HL-60 (cell line): ENCODE data around the gene PSMD5.

Experiments
- DNase-seq, 2 experiments: peaks; one replicate each; pipeline ENCODE4 v3.0.0-alpha.2; 2010 to 2020; ENCODE audit warnings: low read depth in 1 of 2, low spot score in 1 of 2
- H3K27ac ChIP-seq: fragments of 250-450 bp; sonication (Bioruptor Pico); replicated peaks from 2 replicates; pipeline ENCODE4 v1.5.1; 2020; ENCODE audit warnings: mild to moderate bottlenecking, moderate library complexity
- H3K27me3 ChIP-seq: fragments of 250-450 bp; sonication (Bioruptor Pico); 2 replicates; pipeline ENCODE4 v1.5.1; 2021; ENCODE audit warnings: mild to moderate bottlenecking, moderate library complexity; ENCODE audit not compliant: insufficient read depth, poor library complexity, severe bottlenecking
- H3K4me3 ChIP-seq: replicated peaks from 2 replicates; pipeline ENCODE4 v1.5.1; 2011; ENCODE audit warnings: mild to moderate bottlenecking, control low read depth, low read length; ENCODE audit not compliant: insufficient read depth
- GABPA ChIP-seq: IDR thresholded peaks from 2 replicates; pipeline ENCODE4 v1.6.1; 2012; ENCODE audit warnings: low read depth
- POLR2AphosphoS5 ChIP-seq: IDR thresholded peaks from 2 replicates; pipeline ENCODE4 v1.6.1; 2012; ENCODE audit warnings: low read depth
- SPI1 ChIP-seq: IDR thresholded peaks from 2 replicates; pipeline ENCODE4 v1.6.1; 2012; ENCODE audit warnings: low read depth, mild to moderate bottlenecking, borderline replicate concordance
- TF ChIP-seq, protein P1 (sequence below): IDR thresholded peaks from one replicate; pipeline ENCODE4 v1.5.1; 2011; ENCODE audit warnings: low read length, control low read depth, inconsistent platforms; ENCODE audit not compliant: insufficient read depth
- TF ChIP-seq, protein P2 (sequence below): IDR thresholded peaks from 2 replicates; pipeline ENCODE4 v1.6.1; 2012; ENCODE audit warnings: low read depth; ENCODE audit not compliant: insufficient replicate concordance

The PSMD5 gene

DNA sequence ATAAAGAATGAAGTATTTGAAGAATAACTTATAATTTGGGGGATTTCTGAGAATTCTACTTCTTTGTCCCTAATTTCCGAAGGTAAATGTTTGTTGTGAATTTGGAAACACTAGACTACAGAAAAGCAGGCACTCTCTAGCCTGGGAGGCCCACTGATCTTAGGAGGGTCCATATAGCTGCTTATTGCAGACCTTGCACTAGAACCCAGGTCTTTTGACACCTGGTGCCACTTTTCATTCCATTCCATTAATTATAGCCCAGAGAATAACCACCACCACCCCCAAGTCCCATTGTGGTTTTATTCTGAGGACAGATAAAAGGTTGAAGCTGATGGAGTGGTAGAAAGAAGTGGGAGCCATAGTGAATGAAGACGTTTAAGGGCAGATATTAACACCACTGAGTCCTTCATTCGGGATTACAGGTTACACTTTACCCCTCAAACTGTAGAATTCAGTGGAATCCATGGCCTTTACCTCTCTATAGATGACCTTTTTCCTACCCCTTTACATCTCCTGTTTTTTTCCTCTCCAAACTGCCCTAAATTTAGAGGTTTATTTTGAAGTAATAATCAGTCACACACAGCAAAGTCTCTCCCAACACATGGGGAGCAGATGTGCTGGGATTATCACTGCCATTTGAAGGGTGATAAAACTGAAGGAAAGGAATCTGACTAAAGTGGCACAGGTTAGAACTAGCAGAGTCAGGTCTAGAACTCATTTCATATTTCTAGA lies 12.0 kb upstream of the PSMD5 start:
- no peak overlapping the region for H3K4me3 ChIP-seq
- H3K27me3 ChIP-seq, result no peaks in the 10 kb centered on the region
- TF ChIP-seq, protein P1, sequence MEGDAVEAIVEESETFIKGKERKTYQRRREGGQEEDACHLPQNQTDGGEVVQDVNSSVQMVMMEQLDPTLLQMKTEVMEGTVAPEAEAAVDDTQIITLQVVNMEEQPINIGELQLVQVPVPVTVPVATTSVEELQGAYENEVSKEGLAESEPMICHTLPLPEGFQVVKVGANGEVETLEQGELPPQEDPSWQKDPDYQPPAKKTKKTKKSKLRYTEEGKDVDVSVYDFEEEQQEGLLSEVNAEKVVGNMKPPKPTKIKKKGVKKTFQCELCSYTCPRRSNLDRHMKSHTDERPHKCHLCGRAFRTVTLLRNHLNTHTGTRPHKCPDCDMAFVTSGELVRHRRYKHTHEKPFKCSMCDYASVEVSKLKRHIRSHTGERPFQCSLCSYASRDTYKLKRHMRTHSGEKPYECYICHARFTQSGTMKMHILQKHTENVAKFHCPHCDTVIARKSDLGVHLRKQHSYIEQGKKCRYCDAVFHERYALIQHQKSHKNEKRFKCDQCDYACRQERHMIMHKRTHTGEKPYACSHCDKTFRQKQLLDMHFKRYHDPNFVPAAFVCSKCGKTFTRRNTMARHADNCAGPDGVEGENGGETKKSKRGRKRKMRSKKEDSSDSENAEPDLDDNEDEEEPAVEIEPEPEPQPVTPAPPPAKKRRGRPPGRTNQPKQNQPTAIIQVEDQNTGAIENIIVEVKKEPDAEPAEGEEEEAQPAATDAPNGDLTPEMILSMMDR, result no peak
- TF ChIP-seq GABPA, result no peak
- no peak for TF ChIP-seq SPI1
- TF ChIP-seq POLR2AphosphoS5, result no peak
- TF ChIP-seq, protein P2, sequence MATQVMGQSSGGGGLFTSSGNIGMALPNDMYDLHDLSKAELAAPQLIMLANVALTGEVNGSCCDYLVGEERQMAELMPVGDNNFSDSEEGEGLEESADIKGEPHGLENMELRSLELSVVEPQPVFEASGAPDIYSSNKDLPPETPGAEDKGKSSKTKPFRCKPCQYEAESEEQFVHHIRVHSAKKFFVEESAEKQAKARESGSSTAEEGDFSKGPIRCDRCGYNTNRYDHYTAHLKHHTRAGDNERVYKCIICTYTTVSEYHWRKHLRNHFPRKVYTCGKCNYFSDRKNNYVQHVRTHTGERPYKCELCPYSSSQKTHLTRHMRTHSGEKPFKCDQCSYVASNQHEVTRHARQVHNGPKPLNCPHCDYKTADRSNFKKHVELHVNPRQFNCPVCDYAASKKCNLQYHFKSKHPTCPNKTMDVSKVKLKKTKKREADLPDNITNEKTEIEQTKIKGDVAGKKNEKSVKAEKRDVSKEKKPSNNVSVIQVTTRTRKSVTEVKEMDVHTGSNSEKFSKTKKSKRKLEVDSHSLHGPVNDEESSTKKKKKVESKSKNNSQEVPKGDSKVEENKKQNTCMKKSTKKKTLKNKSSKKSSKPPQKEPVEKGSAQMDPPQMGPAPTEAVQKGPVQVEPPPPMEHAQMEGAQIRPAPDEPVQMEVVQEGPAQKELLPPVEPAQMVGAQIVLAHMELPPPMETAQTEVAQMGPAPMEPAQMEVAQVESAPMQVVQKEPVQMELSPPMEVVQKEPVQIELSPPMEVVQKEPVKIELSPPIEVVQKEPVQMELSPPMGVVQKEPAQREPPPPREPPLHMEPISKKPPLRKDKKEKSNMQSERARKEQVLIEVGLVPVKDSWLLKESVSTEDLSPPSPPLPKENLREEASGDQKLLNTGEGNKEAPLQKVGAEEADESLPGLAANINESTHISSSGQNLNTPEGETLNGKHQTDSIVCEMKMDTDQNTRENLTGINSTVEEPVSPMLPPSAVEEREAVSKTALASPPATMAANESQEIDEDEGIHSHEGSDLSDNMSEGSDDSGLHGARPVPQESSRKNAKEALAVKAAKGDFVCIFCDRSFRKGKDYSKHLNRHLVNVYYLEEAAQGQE, result no peak
- H3K27ac ChIP-seq, result no peak overlapping the region
- DNase-seq, result no peak

DNA sequence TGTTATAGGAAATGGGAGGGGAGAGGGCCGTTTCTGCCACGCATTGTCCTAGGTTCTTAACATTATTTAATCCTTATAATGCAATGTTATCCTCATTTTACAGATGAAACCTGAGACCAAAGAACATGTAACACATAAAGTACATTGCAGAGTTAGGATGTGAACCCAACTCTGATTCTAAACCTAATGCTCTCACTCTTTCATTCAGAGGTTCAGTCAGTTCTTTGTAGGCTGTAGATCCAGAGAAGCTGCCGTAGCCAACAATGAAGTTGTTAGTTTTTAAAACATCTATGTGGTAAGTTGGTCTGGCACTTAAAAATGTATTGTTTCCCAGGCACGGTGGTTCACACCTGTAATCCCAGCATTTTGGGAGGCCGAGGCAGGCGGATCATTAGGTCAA lies 10.5 kb upstream of the PSMD5 start:
- H3K4me3 ChIP-seq, result no peak overlapping the region
- no peaks in the 10 kb centered on the region for H3K27me3 ChIP-seq
- DNase-seq, result no peak
- H3K27ac ChIP-seq, result no peak overlapping the region
- TF ChIP-seq, protein P2, result no peak
- no peak for TF ChIP-seq SPI1
- no peak for TF ChIP-seq GABPA
- TF ChIP-seq POLR2AphosphoS5, result no peak
- TF ChIP-seq, protein P1, result no peak

DNA sequence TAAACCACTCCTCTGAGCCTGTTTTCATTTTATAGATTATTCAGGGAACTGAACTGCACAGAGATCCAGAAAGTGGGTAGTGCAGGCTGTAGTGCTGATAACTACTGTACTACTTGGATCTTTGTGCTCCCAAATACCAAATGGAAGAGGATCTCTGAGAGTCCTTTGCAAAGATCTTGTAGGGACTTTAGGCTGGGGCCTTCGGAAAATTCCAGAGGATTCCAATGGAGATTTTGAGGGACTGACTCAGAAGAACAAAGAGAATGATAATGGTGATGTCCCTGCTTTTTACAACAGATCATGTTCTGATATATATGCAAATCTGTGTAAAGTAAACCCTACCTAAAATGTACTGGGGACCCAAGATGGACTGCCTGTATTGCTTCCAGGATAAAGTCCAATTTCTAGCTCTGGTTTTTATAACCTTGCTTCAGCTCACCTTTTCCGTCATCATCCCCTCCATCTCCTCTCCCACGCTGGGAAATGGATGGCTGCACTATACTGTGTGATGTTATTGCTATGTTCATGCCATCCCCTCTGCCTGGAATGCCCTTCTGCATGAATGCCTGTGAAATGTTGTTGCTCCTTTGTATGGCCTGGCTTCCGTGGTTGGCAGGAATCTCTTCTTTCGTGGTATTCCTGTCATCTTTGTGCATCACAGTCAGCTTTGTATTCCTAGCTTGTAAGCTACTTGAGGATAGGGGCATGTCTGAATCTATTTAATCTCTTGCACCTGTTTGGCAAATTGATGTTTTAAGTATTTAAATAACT lies 9.7 kb upstream of the PSMD5 start:
- TF ChIP-seq, protein P2, result no peak
- TF ChIP-seq, protein P1, result no peak
- TF ChIP-seq POLR2AphosphoS5, result no peak; the same call in 1 of the 2 replicates
- no peak for TF ChIP-seq SPI1
- TF ChIP-seq GABPA, result no peak
- no peak overlapping the region for H3K4me3 ChIP-seq
- H3K27me3 ChIP-seq, result no peaks in the 10 kb centered on the region
- no peak overlapping the region for H3K27ac ChIP-seq
- DNase-seq, result no peak
